GM08714 (cell line): Measurements from ENCODE around the gene GPX5.

Experiments
- H3K4me3 ChIP-seq: fragments of 200-500 bp; sonication (Bioruptor generic); 2 replicates; pipeline ENCODE4 v1.5.1; 2014; ENCODE audit warnings: mild to moderate bottlenecking, low read length, inconsistent platforms
- ZNF274 ChIP-seq: IDR thresholded peaks from 2 replicates; pipeline ENCODE4 v1.6.1; 2012; ENCODE audit warnings: mild to moderate bottlenecking, low read depth, low read length

Gene GPX5

GRCh38 chr6:28525496-28526039 lies at the start of gene GPX5:
Gene GPX5 (plus strand): TSS chr6:28525881. CDS start chr6:28526014, 133 bp downstream.
- TF ChIP-seq ZNF274: no peak

DNA sequence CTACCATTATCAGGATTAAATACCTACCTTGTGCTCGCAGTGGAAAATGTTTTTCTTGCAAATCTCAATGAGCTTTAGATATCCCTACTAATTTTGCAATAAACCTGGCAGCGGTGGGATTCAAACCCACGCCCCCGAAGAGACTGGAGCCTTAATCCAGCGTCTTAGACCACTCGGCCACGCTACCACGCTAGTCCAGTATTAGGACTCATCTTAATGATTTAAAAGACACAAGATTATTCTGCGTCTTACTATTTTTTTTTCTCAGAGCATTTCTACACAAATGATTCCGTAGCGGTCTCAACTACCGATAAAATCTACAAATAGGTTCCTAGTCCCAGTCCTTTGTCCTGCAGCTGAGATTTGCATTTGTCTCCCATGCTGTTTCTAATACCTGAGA lies 47.2 kb upstream of the GPX5 start:
- peak overlapping the region; percentile 8; the same call in 1 of the 2 replicates for H3K4me3 ChIP-seq
- TF ChIP-seq ZNF274: no peak

More at GRCh38 chr6:28525496-28526039, at the start of gene GPX5:
- H3K4me3 ChIP-seq: no peak within 1 kb of the TSS

DNA sequence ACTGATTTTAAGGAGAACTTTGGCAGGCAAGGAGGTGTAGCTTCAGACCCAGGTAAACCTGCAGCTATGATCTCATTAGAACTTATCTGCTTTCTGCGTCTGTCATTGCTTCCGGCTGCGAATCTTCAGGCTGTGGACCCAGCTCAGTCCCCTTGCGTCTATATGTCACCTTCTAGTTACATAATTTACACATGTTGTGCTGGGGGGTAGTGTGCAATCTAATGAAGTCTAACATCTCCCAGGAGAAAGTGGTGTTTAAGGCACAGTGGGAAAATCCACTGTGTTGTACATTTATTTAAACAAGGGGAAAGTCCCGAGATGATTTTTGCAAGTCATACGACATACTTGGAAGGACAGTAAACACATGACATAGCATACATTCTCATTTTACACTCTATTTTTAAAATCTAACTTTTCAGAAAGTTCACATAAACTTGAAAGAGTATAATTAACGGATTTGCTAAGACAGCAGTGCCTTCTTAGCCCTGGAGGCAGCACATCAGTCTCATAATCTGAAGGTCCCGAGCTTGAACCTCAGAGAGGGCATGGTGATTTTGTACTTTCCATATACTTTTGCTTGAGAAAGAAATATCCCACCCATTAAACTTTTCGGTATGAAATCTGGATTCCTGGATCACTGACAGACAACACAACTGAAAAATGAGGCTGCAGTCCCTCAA lies 45.3 kb upstream of the GPX5 start:
- H3K4me3 ChIP-seq: no peak overlapping the region
- TF ChIP-seq ZNF274: no peak

GRCh38 chr6:28485482-28485881 lies 40.2 kb upstream of the GPX5 start:
- no peak for TF ChIP-seq ZNF274

DNA sequence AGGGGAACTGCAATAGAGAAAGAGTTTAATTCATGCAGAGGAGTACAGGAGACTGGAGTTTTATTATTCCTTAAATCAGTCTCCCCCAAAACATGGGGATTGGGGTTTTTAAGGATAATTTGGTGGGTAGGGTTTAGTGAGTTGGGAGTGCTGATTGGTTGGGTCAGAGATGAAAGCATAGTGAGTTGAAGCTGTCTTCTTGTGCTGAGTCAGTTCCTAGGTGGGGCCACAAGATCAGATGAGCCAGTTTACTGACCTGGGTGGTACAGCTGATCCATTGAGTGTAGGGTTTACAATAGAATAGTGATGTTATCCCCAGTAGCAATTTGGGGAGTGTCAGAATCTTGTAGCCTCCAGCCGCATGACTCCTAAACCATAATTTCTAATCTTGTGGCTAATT lies 39.1 kb upstream of the GPX5 start:
- TF ChIP-seq ZNF274: no peak
- H3K4me3 ChIP-seq: no peak overlapping the region

More at GRCh38 chr6:28485482-28485881, 40.2 kb upstream of the GPX5 start:
- H3K4me3 ChIP-seq: no peak overlapping the region

DNA sequence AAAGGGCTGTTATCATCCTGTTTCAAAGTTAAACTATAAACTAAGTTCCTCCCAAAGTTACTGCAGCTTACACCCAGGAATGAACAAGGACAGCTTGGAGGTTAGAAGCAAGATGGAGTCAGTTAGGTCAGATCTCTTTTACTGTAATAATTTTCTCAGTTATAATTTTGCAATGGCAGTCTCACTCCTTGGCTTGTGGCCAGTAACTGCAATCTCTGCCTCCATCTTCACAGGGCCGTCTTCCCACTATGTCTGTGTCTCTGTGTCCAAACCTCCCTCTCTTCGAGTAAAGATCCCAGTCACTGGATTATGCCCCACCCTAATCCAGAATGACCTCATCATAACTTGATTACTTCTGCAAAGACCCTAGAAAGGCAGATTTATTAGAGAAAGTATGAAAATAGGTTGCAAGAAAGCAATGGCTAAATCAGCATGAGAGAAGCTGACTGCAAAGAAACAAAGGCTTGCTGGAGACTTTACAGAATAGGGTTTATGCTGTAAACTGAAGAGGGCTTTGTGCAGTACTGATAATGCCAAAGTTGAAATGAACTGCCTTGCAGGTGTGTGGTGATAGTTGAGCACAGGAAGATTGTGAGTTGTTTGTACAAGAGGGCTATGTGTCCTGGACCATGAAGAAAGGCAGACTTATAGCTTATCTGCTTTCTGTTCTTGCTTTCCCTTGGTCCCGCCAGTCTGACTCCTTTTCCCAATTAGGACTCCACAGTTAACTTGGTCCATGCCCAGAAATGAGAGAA lies 38.5 kb upstream of the GPX5 start:
- H3K4me3 ChIP-seq: no peak overlapping the region
- TF ChIP-seq ZNF274: no peak

DNA sequence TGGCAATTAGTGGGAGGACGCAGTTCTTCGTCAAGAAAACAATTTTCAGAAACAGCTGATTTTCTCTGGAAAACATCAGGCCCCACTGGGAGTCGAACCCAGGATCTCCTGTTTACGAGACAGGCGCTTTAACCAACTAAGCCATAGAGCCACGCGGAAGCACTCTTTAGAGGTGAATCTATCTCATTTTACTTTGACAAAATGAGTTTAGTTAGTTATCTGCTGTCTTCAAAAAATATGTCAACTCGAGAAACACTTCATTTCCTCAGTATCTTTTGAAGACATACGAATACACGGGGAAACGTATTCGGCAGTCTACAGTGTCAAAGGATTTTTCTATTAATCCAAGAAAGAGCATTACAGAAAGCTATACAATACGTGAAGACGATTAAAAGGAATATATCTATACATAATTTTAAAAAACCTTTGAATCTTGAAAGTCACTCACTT lies 36.7 kb upstream of the GPX5 start:
- H3K4me3 ChIP-seq: peak overlapping the region; percentile 30
- TF ChIP-seq ZNF274: no peak

GRCh38 chr6:28489366-28490204 lies 36.1 kb upstream of the GPX5 start:
- no peak for TF ChIP-seq ZNF274
- peak overlapping the region; percentile 30 for H3K4me3 ChIP-seq

DNA sequence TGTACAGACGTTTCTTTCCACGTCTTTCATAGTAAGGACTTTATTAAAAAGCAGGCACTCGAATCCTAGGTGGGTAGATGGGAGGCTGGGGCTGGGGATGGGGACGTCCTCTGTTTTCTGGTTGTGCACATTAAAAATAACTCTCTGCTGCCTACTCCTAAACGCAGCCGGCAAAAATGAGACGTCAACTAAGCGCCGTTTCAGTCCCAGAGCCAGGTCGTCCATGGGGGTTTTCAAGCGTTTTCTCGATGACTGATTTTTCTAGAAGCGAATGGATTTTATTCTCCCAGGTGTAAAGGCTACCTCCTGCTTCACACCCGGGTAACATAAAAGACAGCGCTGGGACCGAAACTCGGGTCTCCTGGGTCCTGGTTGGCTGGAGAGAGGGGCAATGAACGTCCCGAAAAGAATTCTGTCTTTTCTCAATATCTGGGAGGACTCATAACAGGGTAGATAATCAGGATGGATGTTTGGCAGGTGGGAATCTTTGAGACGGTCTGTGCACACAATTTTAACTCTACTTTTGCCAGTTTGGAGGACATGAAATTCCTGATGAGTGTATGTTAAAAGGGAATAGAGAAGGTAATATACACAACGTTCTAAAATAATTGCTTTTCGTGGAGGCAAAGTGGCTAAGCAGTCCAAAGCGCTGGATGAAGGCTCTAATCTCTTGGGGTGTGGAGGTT lies 35.3 kb upstream of the GPX5 start:
- TF ChIP-seq ZNF274: no peak
- peak overlapping the region; percentile 30; the same call in 1 of the 2 replicates for H3K4me3 ChIP-seq

DNA sequence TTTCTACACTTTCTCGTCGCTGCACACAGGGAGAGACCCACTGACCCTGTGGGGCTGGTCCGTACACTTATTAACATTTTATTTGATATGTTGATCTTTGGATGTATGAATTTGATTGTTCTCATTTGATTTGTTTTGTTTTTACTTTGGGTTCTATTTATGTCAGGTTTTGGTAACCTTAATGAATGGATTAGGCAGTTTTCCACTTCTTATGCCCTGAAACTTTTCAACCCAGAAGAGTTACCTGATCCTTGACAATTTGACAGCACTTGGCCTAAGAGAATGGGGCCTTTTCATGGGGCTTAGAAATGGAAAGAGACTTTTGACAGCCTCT lies 33.7 kb upstream of the GPX5 start:
- no peak for TF ChIP-seq ZNF274
- H3K4me3 ChIP-seq: no peak overlapping the region

- no peak overlapping the region for H3K4me3 ChIP-seq
- TF ChIP-seq ZNF274: no peak
Measured at GRCh38 chr6:28496099-28496779, 29.4 kb upstream of the GPX5 start.

- no peak overlapping the region for H3K4me3 ChIP-seq
- no peak for TF ChIP-seq ZNF274
Measured at GRCh38 chr6:28497306-28497705, 28.4 kb upstream of the GPX5 start.

- H3K4me3 ChIP-seq: no peak overlapping the region
- no peak for TF ChIP-seq ZNF274
Measured at GRCh38 chr6:28497893-28498292, 27.8 kb upstream of the GPX5 start.
